ENCODE results near the gene ESPN.
"Not testable (repeated sequence)": the region's sequence is repeated elsewhere in the genome, so short reads cannot be mapped to it uniquely, and the experiment has no call there.

DNA sequence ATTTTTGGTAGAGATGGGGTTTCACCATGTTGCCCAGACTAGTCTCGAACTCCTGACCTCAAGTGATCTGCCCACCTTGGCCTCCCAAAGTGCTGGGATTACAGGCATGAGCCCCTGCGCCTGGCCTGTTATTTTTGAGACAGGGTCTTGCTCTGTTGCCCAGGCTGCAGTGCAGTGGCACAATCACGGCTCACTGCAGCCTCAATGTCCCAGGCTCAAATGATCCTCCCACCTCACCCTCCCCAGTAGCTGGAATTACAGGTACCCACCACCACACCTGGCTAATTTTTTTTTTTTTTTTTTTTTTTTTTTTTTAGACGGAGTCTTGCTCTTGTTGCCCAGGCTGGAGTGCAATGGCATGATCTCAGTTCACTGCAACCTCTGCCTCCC is 69.3 kb downstream of the ESPN start:
- not testable (repeated sequence) for TF ChIP-seq POLR2A (IDR thresholded peaks at IDR 0.05; ENCODE audit: low read depth, low read length); POLR2AphosphoS5 (IDR thresholded peaks at IDR 0.05; ENCODE audit: low read depth, low read length); TAF1 (IDR thresholded peaks at IDR 0.05; ENCODE audit: borderline replicate concordance, low read depth, low read length)

Measured in GM12892 (cell line).